ENCODE results near the gene CLDN9.
A peak's percentile ranks its signal among the peaks of the same experiment; 100 is the strongest.

The CLDN9 gene

GRCh38 chr16:3058139-3059030 is 45.7 kb downstream of the CLDN9 start:
- peak; percentile 70 for DNase-seq

DNA sequence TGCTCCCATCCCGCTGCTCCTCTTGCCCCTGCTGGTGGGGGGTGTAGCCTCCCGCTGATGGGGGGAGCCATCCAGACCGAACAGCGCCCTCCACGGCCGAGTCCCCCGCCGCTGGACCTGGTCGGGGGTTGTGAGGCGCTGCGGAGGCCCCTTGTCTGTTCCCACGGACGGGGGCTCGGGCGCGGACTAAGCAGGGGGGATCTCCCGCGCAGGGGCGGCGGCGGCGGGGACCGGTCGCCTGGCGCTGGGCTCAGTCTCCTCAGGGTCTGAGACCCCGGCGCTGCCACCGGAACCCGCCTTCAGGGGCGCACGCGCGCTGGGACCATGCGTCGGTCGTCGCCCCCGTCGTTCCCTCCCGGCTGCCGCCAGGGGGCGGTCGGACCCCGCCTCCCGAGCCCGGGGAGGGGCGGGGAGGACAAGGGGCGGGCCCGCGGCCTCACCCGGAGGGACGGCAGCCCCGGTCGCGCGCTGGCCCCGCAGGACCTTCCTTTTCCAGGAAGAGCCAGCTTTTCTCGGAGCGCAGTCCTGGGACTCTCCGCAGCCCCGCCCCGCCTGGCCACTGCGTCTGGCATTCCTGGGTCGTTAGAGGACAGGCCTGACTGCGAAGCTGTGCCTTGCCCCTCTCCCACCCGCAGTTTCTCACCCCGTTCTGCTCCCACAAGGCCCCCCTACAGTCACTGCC is 46.5 kb downstream of the CLDN9 start:
- DNase-seq: peak; percentile 90

GRCh38 chr16:3059723-3060242 is 47.1 kb downstream of the CLDN9 start:
- no peak for DNase-seq

DNA sequence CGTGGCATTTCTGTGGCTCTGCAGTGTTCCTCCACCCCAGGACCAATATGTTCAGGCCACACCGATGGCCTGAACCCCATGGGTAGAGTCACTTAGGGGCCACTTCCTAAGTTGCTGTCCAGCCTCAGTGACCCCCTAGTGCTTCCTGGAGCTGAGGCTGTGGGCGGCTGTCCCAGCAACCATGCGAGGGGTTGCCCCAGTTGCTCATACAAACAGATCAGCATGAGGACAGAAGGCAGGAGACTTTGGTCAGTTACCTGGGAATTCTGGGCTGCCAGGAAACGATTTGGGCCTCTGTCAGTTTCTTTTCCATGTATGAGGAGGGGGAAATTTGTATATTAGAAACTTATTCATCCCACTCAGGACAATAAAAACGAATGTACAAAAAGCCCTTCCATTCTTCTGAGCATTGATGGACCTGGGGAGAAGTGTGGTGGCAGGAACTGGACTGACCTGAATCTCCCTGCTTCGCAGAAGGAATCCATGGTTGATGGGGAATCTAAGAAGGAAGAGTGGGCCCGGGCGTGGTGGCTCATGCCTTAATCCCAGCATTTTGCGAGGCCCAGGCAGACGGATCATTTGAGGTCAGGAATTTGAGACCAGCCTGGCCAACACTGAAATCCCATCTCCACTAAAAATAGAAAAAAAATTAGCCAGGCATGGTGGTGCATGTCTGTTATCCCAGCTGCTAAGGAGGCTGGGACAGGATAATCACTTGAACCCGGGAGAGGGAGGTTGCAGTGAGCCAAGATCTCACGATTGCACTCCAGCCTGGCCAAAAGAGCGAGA is 47.8 kb downstream of the CLDN9 start:
- no peak for DNase-seq

DNA sequence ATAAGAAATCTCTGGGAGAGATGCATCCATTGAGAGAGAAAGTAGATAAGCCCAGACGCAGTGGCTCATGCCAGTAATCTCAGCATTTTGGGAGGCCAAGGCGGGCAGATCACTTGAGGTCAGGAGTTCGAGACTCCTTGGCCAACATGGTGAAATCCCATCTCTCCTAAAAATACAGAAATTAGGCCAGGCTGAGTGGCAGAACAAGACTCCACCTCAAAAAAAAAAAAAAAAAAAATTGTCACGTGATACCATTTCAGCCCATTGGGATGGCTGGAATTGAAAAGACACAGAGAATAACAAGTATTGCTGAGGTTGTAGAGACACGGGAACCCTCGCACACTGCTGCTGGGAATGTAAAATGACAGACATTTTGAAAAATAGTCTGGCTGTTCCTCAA is 49.8 kb downstream of the CLDN9 start:
- no peak for DNase-seq

DNA sequence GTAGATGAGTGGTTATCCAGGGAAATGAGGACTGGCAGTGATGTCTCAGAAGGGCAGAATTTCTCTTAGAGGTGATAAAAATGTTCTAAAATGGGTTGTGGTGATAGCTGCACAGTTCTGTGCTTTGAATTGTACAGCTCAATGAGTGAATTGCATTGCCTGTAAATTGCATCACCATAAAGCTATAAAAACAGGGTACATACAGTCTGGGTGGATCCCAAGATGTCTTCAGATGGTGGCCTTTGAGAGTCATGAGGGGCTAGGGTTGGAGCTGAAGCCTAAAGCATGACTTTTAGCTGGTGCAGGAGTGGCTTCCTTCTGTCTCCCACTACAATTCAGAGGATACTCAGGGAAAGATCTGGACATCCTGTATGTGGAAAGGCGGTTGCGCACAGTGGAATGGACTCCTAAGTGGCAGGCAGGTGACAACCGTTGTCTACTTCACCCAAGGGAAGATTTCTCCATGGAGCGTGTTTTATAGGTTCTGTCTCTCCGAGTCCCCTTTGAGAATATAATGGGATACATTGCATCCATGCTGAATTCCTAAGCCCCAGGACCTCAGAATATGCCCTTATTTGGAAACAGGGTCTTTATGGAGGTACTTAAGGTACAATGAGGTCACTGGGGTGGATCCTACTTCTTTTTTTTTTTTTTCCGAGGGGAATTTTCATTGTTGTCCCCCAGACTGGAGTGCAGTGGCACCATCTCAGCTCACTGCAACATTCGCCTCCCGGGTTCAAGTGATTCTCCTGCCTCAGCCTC is 51.1 kb downstream of the CLDN9 start:
- DNase-seq: no peak
